K562 (cell line): ENCODE data around the gene NLRP12. TPM values are rescaled to one million over a fixed set of nuclear protein-coding genes. Genes with fewer than 3 reads are reported as not detected.

Source experiments
- ATF7 ChIP-seq: fragments of 450-650 bp; IDR thresholded peaks from 2 replicates; pipeline ENCODE4 v1.7.1; 2014; ENCODE audit warnings: mild to moderate bottlenecking, moderate library complexity
- CEBPZ ChIP-seq: fragments of 150-350 bp; IDR thresholded peaks from 2 replicates; pipeline ENCODE4 v1.6.1; 2014; ENCODE audit warnings: low read depth, mild to moderate bottlenecking, low read length, borderline replicate concordance
- EWSR1 ChIP-seq: fragments of 450-650 bp; IDR thresholded peaks from 2 replicates; pipeline ENCODE4 v1.6.1; 2018; ENCODE audit warnings: borderline replicate concordance, mild to moderate bottlenecking, low read depth, moderate library complexity; ENCODE audit not compliant: partially characterized antibody
- FOXJ3 ChIP-seq: sonication (generic); formaldehyde crosslinking; IDR thresholded peaks from 2 replicates; pipeline ENCODE4 v1.4.0; 2020; ENCODE audit warnings: mild to moderate bottlenecking, missing genetic modification reagents
- NKRF ChIP-seq: fragments of 450-650 bp; IDR thresholded peaks from 2 replicates; pipeline ENCODE4 v1.6.1; 2016; ENCODE audit warnings: borderline replicate concordance
- SETDB1 ChIP-seq: IDR thresholded peaks from one replicate; pipeline ENCODE4 v1.6.1; 2012; ENCODE audit warnings: low read length, control low read depth, inconsistent platforms
- SMARCC2 ChIP-seq: fragments of 450-650 bp; IDR thresholded peaks from 2 replicates; pipeline ENCODE4 v1.6.1; 2017; ENCODE audit warnings: antibody characterized with exemption, moderate library complexity, mild to moderate bottlenecking, low read depth
- TCF15 ChIP-seq: fragments of 250-450 bp; sonication (Bioruptor Pico); IDR thresholded peaks from 2 replicates; pipeline ENCODE4 v1.8.0; 2022; ENCODE audit warnings: moderate library complexity, mild to moderate bottlenecking, inconsistent platforms
- TEAD1 ChIP-seq, 2 experiments: fragments of 450-650 bp in 1 of 2; sonication (generic) in 1 of 2; formaldehyde crosslinking; IDR thresholded peaks; 2 replicates each; pipeline versions ENCODE4 v1.4.0 to v1.8.0; 2020 to 2022; ENCODE audit warnings: mild to moderate bottlenecking in 2 of 2, missing genetic modification reagents in 1 of 2
- U2AF2 ChIP-seq: fragments of 200-400 bp; formaldehyde crosslinking; optimal IDR thresholded peaks from 2 replicates; pipeline ENCODE3; 2017; ENCODE audit warnings: low read depth, mild to moderate bottlenecking, low read length
- ZNF318 ChIP-seq, 2 experiments: fragments of 450-650 bp; IDR thresholded peaks; 2 replicates each; pipeline ENCODE4 v1.6.1; 2016; ENCODE audit warnings: mild to moderate bottlenecking in 2 of 2, borderline replicate concordance in 1 of 2, low read depth in 1 of 2, moderate library complexity in 1 of 2
- polyA plus RNA-seq, 8 experiments: library from polyadenylated mRNA; depleted of rRNA in 4 of 8; stranded (reverse) in 5 of 8; unstranded in 3 of 8; fragments of >200 nt; fragmentation: Nextera tagmentation in 2 of 8; fragmentation: Illumina TruSeq in 1 of 8; extraction: Ambion mirVana in 2 of 8; extraction: Trizol in 1 of 8; gene quantifications; 2 replicates each; pipeline versions ENCODE4 v1.2.1 to v1.2.3, GENCODE V29; 2011 to 2014; ENCODE audit warnings: inconsistent platforms in 1 of 8, missing spikeins in 1 of 8
- total RNA-seq, 7 experiments: library from RNA; depleted of rRNA in 6 of 7; stranded (reverse); fragments of >200 nt in 6 of 7; fragmentation: Illumina TruSeq in 2 of 7; extraction: Trizol in 2 of 7; gene quantifications; 2 replicates each; pipeline versions ENCODE4 v1.2.1 to v1.2.3, GENCODE V29; 2011 to 2021; ENCODE audit warnings: low replicate concordance in 1 of 7

NLRP12 gene
- total and polyA plus RNA-seq, 9 of the 15 experiments (the other 6 are each of a cell fraction or from before 2014, with no cell fraction given), result not detected

- peak; percentile 32 for TF ChIP-seq NKRF
- no peak for TF ChIP-seq EWSR1
- TF ChIP-seq FOXJ3 (CRISPR knock-in tag), result peak; percentile 99
- no peak for TF ChIP-seq SMARCC2
- no peak for TF ChIP-seq ZNF318 (IDR thresholded peaks at IDR 0.05; ENCODE audit: borderline replicate concordance in 1 of 2, low read depth in 1 of 2)
- peak; percentile 87 for TF ChIP-seq ATF7
- no peak for TF ChIP-seq CEBPZ
- no peak for TF ChIP-seq U2AF2
- no peak for TF ChIP-seq TCF15 (CRISPR knock-in tag)
- TF ChIP-seq SETDB1, result no peak
- no peak for TF ChIP-seq TEAD1 (CRISPR knock-in tag; IDR thresholded peaks at IDR 0.05)
These were observed 43.3 kb upstream of the NLRP12 start, which contains the start of gene MYADM (continued) for GRCh38 chr19:53867225-53868090.
